ENCODE measurements around the gene OR2D2. TPM values are rescaled to one million over a fixed set of nuclear protein-coding genes. Genes with fewer than 3 reads are reported as not detected.
"Not testable (repeated sequence)": the region's sequence is repeated elsewhere in the genome, so short reads cannot be mapped to it uniquely, and the experiment has no call there.

OR2D2 gene
- total and polyA plus RNA-seq, 4 donors: not detected

DNA sequence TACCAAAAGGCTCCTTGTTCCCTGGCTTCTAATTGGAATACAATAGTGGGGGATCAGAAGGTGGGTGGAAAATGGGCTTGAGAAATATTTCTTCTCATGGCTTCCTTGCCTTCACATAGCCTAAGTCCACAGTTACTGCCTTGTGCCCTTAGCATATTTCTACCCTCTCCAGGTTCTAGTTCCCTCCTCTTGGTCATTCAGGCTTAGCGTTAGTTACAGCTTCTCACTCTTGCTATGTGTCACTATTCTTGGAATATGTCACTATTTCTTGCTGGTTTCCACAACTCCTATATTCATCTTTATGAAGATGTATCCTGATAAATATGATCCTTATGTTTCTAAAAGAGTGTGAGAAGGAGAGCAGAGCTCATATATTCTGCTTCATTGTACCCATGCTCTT lies 2.5 kb downstream of the OR2D2 start:
- H3K9me3 ChIP-seq (ENCODE audit: control insufficient read depth in 4 of 4, low read length in 3 of 4): no peaks in the 10 kb centered on the region
- H3K27ac ChIP-seq (ENCODE audit: low read depth in 1 of 2, low read length in 2 of 2): no peak overlapping the region
- H3K4me3 ChIP-seq (ENCODE audit: low read depth in 1 of 3, low read length in 3 of 3): no peak overlapping the region
- no peak for TF ChIP-seq SP1 (IDR thresholded peaks at IDR 0.05)
- TF ChIP-seq TAF1 (conservative IDR thresholded peaks at IDR 0.05): no peak
- no peak for TF ChIP-seq HNF4A (conservative IDR thresholded peaks at IDR 0.05)
- TF ChIP-seq JUND (IDR thresholded peaks at IDR 0.05): no peak
- TF ChIP-seq, protein P1, sequence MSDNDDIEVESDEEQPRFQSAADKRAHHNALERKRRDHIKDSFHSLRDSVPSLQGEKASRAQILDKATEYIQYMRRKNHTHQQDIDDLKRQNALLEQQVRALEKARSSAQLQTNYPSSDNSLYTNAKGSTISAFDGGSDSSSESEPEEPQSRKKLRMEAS (IDR thresholded peaks at IDR 0.05): no peak
- TF ChIP-seq NR2F2 (IDR thresholded peaks at IDR 0.05): no peak
- 72% methylated on average over 1 of the region's 1 CpG for WGBS
- no peak for DNase-seq (ENCODE audit: low spot score)
- no peaks in the 10 kb centered on the region for H3K4me1 ChIP-seq (ENCODE audit: control insufficient read depth in 4 of 4, insufficient read depth in 4 of 4, low read length in 3 of 4)
- H3K36me3 ChIP-seq (ENCODE audit: control insufficient read depth in 4 of 4, insufficient read depth in 3 of 4, low read depth in 1 of 4, low read length in 3 of 4): no peaks in the 10 kb centered on the region
- no peak overlapping the region for H3K9ac ChIP-seq (ENCODE audit: low read depth in 1 of 2, low read length in 2 of 2)
- H3K27me3 ChIP-seq (ENCODE audit: control insufficient read depth in 4 of 4, insufficient read depth in 4 of 4, low read length in 3 of 4): peaks cover 0 to 7% (median 0%) of the 10 kb centered on the region in 4 donors

DNA sequence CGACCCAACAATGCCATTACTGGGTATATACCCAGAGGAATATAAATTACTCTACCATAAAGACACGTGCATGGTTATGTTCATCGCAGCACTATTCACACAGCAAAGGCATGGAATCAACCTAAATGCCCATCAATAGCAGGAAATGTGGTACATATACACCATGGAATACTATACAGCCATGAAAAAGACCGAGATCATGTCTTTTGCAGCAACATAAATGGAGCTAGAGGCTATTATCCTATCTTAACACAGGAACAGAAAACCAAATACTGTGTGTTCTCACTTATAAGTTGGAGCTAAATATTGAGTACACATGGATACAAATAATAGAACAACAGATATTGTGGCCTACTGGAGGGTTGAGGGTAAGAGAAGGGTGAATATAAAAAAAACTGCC lies 3.5 kb downstream of the OR2D2 start:
- no peak overlapping the region for H3K4me3 ChIP-seq (ENCODE audit: low read depth in 1 of 3, low read length in 3 of 3)
- 86% methylated on average over 4 of the region's 4 CpGs for WGBS
- no peaks in the 10 kb centered on the region for H3K4me1 ChIP-seq (ENCODE audit: control insufficient read depth in 4 of 4, insufficient read depth in 4 of 4, low read length in 3 of 4)
- peaks cover 0 to 10% (median 2%) of the 10 kb centered on the region in 4 donors for H3K27me3 ChIP-seq (ENCODE audit: control insufficient read depth in 4 of 4, insufficient read depth in 4 of 4, low read length in 3 of 4)
- H3K9ac ChIP-seq (ENCODE audit: low read depth in 1 of 2, low read length in 2 of 2): no peak overlapping the region
- TF ChIP-seq, protein P2, sequence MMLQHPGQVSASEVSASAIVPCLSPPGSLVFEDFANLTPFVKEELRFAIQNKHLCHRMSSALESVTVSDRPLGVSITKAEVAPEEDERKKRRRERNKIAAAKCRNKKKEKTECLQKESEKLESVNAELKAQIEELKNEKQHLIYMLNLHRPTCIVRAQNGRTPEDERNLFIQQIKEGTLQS (IDR thresholded peaks at IDR 0.05): no peak
- TF ChIP-seq RXRA (IDR thresholded peaks at IDR 0.05) (no peak), NR2F2 (IDR thresholded peaks at IDR 0.05) (no peak), RAD21 (IDR thresholded peaks at IDR 0.05) (no peak), TAF1 (conservative IDR thresholded peaks at IDR 0.05) (no peak), YY1 (IDR thresholded peaks at IDR 0.05) (no peak), HNF4A (conservative IDR thresholded peaks at IDR 0.05) (no peak), JUND (IDR thresholded peaks at IDR 0.05) (no peak), FOXA1 (IDR thresholded peaks at IDR 0.05) (no peak), GABPA (IDR thresholded peaks at IDR 0.05 in 1 of 2, conservative IDR thresholded peaks at IDR 0.05 in 1 of 2) (no peak), SP1 (IDR thresholded peaks at IDR 0.05) (no peak), EGR1 (IDR thresholded peaks at IDR 0.05; ENCODE audit: low read depth in 2 of 2) (no peak), HNF4G (IDR thresholded peaks at IDR 0.05) (no peak)
- TF ChIP-seq, protein P3, sequence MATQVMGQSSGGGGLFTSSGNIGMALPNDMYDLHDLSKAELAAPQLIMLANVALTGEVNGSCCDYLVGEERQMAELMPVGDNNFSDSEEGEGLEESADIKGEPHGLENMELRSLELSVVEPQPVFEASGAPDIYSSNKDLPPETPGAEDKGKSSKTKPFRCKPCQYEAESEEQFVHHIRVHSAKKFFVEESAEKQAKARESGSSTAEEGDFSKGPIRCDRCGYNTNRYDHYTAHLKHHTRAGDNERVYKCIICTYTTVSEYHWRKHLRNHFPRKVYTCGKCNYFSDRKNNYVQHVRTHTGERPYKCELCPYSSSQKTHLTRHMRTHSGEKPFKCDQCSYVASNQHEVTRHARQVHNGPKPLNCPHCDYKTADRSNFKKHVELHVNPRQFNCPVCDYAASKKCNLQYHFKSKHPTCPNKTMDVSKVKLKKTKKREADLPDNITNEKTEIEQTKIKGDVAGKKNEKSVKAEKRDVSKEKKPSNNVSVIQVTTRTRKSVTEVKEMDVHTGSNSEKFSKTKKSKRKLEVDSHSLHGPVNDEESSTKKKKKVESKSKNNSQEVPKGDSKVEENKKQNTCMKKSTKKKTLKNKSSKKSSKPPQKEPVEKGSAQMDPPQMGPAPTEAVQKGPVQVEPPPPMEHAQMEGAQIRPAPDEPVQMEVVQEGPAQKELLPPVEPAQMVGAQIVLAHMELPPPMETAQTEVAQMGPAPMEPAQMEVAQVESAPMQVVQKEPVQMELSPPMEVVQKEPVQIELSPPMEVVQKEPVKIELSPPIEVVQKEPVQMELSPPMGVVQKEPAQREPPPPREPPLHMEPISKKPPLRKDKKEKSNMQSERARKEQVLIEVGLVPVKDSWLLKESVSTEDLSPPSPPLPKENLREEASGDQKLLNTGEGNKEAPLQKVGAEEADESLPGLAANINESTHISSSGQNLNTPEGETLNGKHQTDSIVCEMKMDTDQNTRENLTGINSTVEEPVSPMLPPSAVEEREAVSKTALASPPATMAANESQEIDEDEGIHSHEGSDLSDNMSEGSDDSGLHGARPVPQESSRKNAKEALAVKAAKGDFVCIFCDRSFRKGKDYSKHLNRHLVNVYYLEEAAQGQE (IDR thresholded peaks at IDR 0.05): no peak
- TF ChIP-seq, protein P4, sequence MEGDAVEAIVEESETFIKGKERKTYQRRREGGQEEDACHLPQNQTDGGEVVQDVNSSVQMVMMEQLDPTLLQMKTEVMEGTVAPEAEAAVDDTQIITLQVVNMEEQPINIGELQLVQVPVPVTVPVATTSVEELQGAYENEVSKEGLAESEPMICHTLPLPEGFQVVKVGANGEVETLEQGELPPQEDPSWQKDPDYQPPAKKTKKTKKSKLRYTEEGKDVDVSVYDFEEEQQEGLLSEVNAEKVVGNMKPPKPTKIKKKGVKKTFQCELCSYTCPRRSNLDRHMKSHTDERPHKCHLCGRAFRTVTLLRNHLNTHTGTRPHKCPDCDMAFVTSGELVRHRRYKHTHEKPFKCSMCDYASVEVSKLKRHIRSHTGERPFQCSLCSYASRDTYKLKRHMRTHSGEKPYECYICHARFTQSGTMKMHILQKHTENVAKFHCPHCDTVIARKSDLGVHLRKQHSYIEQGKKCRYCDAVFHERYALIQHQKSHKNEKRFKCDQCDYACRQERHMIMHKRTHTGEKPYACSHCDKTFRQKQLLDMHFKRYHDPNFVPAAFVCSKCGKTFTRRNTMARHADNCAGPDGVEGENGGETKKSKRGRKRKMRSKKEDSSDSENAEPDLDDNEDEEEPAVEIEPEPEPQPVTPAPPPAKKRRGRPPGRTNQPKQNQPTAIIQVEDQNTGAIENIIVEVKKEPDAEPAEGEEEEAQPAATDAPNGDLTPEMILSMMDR (IDR thresholded peaks at IDR 0.05; ENCODE audit: low read depth, low read length, missing input control): no peak
- TF ChIP-seq, protein P5, sequence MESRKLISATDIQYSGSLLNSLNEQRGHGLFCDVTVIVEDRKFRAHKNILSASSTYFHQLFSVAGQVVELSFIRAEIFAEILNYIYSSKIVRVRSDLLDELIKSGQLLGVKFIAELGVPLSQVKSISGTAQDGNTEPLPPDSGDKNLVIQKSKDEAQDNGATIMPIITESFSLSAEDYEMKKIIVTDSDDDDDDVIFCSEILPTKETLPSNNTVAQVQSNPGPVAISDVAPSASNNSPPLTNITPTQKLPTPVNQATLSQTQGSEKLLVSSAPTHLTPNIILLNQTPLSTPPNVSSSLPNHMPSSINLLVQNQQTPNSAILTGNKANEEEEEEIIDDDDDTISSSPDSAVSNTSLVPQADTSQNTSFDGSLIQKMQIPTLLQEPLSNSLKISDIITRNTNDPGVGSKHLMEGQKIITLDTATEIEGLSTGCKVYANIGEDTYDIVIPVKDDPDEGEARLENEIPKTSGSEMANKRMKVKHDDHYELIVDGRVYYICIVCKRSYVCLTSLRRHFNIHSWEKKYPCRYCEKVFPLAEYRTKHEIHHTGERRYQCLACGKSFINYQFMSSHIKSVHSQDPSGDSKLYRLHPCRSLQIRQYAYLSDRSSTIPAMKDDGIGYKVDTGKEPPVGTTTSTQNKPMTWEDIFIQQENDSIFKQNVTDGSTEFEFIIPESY (IDR thresholded peaks at IDR 0.05): no peak
- TF ChIP-seq, protein P1 (IDR thresholded peaks at IDR 0.05): no peak
- DNase-seq (ENCODE audit: low spot score): no peak
- no peaks in the 10 kb centered on the region for H3K36me3 ChIP-seq (ENCODE audit: control insufficient read depth in 4 of 4, insufficient read depth in 3 of 4, low read depth in 1 of 4, low read length in 3 of 4)
- H3K27ac ChIP-seq (ENCODE audit: low read depth in 1 of 2, low read length in 2 of 2): no peak overlapping the region
- H3K9me3 ChIP-seq (ENCODE audit: control insufficient read depth in 4 of 4, low read length in 3 of 4): no peaks in the 10 kb centered on the region

DNA sequence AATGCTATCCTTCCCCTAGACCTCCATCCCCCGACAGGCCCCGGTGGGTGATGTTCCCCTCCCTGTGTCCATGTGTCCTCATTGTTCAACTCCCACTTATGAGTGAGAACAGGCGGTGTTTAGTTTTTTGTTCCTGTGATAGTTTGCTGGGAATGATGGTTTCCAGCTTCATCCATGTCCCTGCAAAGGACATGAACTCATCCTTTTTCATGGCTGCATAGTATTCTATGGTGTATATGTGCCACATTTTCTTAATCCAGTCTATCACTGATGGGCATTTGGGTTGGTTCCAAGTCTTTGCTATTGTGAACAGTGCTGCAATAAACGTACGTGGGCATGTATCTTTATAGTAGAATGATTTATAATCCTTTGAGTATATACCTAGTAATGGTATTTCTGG lies 4.6 kb downstream of the OR2D2 start:
- 95% methylated on average over 5 of the region's 5 CpGs for WGBS
- H3K9me3 ChIP-seq (ENCODE audit: control insufficient read depth in 4 of 4, low read length in 3 of 4): not testable (repeated sequence)

More for the DNA sequence above, 4.6 kb downstream of the OR2D2 start:
- H3K27me3 ChIP-seq (ENCODE audit: control insufficient read depth in 4 of 4, insufficient read depth in 4 of 4, low read length in 3 of 4); H3K27ac ChIP-seq (ENCODE audit: low read depth in 1 of 2, low read length in 2 of 2); H3K4me1 ChIP-seq (ENCODE audit: control insufficient read depth in 4 of 4, insufficient read depth in 4 of 4, low read length in 3 of 4); H3K9ac ChIP-seq (ENCODE audit: low read depth in 1 of 2, low read length in 2 of 2); H3K4me3 ChIP-seq (ENCODE audit: low read depth in 1 of 3, low read length in 3 of 3); DNase-seq (ENCODE audit: low spot score); H3K36me3 ChIP-seq (ENCODE audit: control insufficient read depth in 4 of 4, insufficient read depth in 3 of 4, low read depth in 1 of 4, low read length in 3 of 4): not testable (repeated sequence)

Data from liver (tissue), 9 donors.